Suprapubic skin (tissue), 4 donors: ENCODE results near the gene LRRTM3.

Source experiments
- POLR2A ChIP-seq, 2 donors: fragments of 450-650 bp; IDR thresholded peaks; one replicate each; pipeline ENCODE4 v1.6.1; 2017; ENCODE audit warnings: antibody characterized with exemption in 2 of 2, mild to moderate bottlenecking in 2 of 2, moderate library complexity in 2 of 2
- POLR2AphosphoS5 ChIP-seq, 3 donors: sonication (generic); formaldehyde crosslinking; IDR thresholded peaks; one replicate each; pipeline ENCODE4 v1.6.1; 2017; ENCODE audit warnings: antibody characterized with exemption in 3 of 3
- TF ChIP-seq, protein P1 (sequence below), 2 donors: fragments of 200-600 bp in 1 of 2; fragments of 450-650 bp in 1 of 2; sonication (generic) in 1 of 2; IDR thresholded peaks; one replicate each; pipeline ENCODE4 v1.5.1; 2016 to 2019; ENCODE audit warnings: antibody characterized with exemption in 2 of 2, mild to moderate bottlenecking in 1 of 2, moderate library complexity in 1 of 2

DNA sequence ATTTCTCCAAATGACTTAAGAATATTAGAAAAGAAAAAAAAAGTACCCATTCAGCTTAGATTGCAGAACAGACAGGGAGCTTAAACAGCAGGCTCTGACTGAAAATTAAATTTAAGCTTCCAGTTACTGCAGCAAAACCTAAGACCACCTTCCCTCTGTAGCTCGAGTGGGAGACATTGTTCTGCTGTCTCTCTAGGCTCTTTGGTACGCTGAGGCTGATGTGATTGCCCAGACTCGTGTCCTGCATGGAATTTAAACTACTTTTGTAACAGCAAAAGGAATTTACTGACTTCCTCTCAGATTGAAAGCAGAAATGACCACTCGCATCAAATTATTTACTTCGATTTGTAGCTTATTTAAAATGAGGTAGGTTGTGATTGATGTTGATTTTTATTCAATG lies 124.6 kb downstream of the LRRTM3 start:
- TF ChIP-seq POLR2AphosphoS5 (IDR thresholded peaks at IDR 0.05) (no peak), POLR2A (IDR thresholded peaks at IDR 0.05) (no peak)
- TF ChIP-seq, protein P1, sequence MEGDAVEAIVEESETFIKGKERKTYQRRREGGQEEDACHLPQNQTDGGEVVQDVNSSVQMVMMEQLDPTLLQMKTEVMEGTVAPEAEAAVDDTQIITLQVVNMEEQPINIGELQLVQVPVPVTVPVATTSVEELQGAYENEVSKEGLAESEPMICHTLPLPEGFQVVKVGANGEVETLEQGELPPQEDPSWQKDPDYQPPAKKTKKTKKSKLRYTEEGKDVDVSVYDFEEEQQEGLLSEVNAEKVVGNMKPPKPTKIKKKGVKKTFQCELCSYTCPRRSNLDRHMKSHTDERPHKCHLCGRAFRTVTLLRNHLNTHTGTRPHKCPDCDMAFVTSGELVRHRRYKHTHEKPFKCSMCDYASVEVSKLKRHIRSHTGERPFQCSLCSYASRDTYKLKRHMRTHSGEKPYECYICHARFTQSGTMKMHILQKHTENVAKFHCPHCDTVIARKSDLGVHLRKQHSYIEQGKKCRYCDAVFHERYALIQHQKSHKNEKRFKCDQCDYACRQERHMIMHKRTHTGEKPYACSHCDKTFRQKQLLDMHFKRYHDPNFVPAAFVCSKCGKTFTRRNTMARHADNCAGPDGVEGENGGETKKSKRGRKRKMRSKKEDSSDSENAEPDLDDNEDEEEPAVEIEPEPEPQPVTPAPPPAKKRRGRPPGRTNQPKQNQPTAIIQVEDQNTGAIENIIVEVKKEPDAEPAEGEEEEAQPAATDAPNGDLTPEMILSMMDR (IDR thresholded peaks at IDR 0.05) = no peak
